Keratinocyte (primary cell): ENCODE data around the gene RBP4.

Experiments
- CTCF ChIP-seq, 3 experiments: IDR thresholded peaks in 1 of 3; conservative IDR thresholded peaks in 1 of 3; optimal IDR thresholded peaks in 1 of 3; 2 replicates in 2 of 3; 3 replicates in 1 of 3; pipeline versions ENCODE3 to v1.5.1; 2011; ENCODE audit warnings: low read length in 3 of 3, mild to moderate bottlenecking in 3 of 3, moderate library complexity in 2 of 3, control low read depth in 1 of 3, inconsistent platforms in 1 of 3; ENCODE audit not compliant: insufficient read depth in 2 of 3; ENCODE audit errors: extremely low read depth in 1 of 3
- EZH2 ChIP-seq: IDR thresholded peaks from one replicate; pipeline ENCODE4 v1.6.1; 2012; ENCODE audit warnings: inconsistent platforms, mild to moderate bottlenecking, low read length, moderate library complexity

- TF ChIP-seq CTCF (optimal IDR thresholded peaks at IDR 0.05 in 1 of 3, IDR thresholded peaks at IDR 0.05 in 1 of 3, conservative IDR thresholded peaks at IDR 0.05 in 1 of 3; ENCODE audit: extremely low read depth in 1 of 3, insufficient read depth in 2 of 3, low read length in 3 of 3) (no peak), EZH2 (no peak)
These were observed 16.6 kb downstream of the RBP4 start for GRCh38 chr10:93584445-93584844.
